Daoy (cell line): ENCODE measurements around the gene ASB18. TPM values are rescaled to one million over a fixed set of nuclear protein-coding genes. Genes with fewer than 3 reads are reported as not detected.
"Not testable (repeated sequence)": the region's sequence is repeated elsewhere in the genome, so short reads cannot be mapped to it uniquely, and the experiment has no call there.

Experiments
- DNase-seq: peaks from one replicate; pipeline ENCODE4 v3.0.0-alpha.2; 2015; ENCODE audit warnings: low read depth
- total RNA-seq: library from RNA; depleted of rRNA; stranded (reverse); fragments of >200 nt; shearing (Covaris generic); gene quantifications from 2 replicates; pipeline ENCODE4 v1.2.3, GENCODE V29; 2014; rRNA removed

The ASB18 gene, protein sequence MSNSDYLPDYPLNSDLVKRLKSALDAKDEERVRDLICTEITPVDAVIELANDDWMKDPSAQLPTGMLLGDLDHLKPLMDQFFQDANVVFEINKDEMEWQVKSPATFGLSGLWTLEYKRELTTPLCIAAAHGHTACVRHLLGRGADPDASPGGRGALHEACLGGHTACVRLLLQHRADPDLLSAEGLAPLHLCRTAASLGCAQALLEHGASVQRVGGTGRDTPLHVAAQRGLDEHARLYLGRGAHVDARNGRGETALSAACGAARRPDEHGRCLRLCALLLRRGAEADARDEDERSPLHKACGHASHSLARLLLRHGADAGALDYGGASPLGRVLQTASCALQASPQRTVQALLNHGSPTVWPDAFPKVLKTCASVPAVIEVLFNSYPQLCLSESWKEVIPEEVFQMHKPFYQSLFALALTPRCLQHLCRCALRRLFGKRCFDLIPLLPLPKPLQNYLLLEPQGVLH
- total RNA-seq, result not detected in 2 replicates

- no peak for DNase-seq
These were observed at the start of gene ASB18 for GRCh38 chr2:236264256-236264655. ASB18 (minus strand) TSS chr2:236264406; CDS start chr2:236264345, 61 bp downstream.

DNA sequence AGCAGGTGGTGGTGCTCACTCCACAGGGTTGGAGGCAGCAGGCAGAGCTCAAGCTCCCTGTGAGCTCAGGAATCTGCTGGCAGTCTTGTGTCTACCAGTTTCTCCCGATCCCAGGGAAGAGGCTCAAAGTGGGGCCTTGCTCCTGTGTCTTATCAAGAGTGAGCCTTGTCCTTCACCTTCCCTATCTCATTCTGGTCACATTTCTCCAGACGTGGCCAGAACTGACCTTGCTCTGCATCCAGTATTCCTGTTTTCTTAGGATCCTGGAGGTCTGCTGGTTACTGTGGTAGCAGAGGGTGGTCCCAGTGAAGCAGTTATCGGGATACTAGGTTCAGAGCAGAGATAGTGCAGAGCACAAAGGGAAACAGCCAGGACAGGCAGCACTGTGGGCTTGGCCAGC, 47.1 kb upstream of the ASB18 start:
- no peak for DNase-seq

DNA sequence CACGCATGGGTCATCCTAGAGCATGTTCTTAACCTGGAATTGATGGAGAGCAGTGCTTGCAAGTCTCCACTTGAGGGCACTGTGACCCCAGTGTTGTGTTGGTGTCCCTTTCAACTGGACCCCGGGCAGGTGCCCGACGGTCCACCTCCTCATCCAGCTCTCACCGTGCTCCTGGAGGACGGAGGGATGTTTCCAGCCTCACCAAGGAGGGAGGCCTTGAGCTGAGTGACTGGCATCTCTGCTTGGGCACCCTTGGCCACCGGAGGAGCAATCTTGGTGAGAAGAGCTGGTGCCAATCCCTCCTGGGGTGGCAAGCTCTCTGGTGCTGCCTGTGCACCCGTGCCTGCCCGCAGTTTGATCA, 45.4 kb upstream of the ASB18 start:
- DNase-seq, result peak; percentile 29

DNA sequence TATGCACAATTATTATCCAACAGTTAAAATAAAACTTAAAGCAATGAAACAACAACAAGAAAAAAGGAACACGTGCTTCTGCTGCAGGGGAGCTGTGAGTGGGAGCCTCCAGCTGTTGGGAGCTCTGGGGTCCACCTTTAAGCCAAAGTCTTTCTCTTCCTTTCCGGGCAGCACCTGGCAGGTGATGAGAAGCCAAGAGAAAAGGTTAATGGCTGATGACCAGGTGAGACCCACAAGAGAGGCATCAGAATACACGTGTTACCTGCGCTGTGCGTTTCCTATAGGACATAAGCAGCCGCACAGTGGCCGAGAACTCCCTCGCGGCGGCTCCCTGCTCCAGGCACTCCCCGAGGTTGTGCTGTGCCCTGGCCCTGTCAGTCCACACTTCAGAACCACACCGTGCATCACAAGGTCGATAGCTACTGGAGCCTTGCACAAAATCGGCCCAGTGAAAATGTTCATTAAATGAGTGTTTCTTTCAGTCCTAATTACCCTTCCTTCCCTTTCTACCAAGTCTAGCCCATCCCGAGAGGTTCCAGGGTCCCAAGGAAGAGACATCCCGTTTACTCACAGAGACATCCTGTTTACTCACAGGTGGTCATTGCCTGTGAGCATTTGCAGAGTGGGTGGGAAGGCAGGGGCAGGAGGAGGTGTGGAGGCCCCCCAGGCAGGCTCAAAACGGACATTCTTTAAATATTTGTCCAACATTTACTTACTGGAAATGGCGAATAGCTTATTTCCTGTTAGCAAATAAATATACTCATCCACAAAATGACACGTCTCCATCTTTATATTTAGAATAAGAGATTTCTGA, 44.9 kb upstream of the ASB18 start:
- no peak for DNase-seq

GRCh38 chr2:236307641-236308040, 43.4 kb upstream of the ASB18 start:
- DNase-seq, result no peak

DNA sequence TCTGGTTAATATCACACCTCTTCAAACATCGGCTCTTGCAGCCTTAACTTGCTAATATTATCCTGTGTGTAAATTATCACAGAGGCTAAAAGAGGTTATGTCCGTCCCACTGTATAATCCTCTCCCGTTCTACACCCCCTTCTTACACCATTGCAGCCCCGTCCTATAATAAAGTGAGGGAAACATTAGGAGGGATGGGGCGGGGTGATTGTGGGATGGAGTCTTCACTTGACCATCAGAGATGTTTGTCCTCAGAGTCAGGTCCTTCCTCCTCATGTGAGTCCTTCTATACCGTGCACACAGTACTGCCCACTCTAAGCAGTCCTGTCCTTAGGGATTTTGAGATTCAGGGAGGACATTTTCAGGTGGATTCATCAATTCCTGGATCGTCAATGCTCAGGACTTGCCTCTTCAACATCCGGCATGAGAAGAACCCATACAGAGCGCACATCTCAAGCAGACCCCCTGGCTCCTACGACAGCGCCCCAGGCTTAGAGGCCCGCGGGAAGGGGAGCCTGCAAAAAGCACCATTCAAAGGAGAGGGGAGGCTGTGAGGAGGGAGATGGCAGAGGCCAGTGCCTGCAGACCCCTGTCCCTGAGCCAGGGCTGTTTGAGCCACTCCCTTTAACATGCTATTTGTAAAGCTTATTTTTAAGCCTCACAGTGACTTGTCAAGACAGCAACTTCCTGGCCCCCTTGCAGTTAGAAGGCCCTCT, 42.8 kb upstream of the ASB18 start:
- no peak for DNase-seq

- no peak for DNase-seq
These were observed 41.9 kb upstream of the ASB18 start for GRCh38 chr2:236305964-236306605.

- no peak for DNase-seq
These were observed 41.3 kb upstream of the ASB18 start for GRCh38 chr2:236305531-236305930.

- no peak for DNase-seq
These were observed 39.7 kb upstream of the ASB18 start for GRCh38 chr2:236303935-236304334.

GRCh38 chr2:236302555-236302954, 38.3 kb upstream of the ASB18 start:
- no peak for DNase-seq

GRCh38 chr2:236298924-236299475, 34.8 kb upstream of the ASB18 start:
- DNase-seq, result no peak

- DNase-seq, result no peak
These were observed 31.3 kb upstream of the ASB18 start for GRCh38 chr2:236295481-236295880.

DNA sequence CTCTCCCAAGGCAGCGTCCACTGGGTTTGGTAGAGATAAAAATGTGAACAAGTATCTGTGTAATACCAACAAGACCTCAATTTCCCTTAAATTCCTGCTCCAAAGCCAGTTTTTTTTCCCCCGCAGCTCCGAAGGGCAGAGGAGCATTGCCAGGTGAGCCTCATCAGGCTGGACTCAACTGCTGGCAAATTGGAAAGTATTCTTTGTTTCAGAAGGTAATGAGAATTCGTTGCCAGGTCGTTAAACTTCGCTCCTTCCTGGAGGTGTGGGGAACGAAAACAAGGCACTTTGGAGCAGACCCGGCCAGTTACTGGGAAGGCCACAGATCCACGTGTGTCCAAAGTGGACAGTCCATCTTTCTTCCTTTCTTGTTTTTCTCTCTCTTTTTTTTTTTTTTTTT, 30.4 kb upstream of the ASB18 start:
- DNase-seq, result no peak

DNA sequence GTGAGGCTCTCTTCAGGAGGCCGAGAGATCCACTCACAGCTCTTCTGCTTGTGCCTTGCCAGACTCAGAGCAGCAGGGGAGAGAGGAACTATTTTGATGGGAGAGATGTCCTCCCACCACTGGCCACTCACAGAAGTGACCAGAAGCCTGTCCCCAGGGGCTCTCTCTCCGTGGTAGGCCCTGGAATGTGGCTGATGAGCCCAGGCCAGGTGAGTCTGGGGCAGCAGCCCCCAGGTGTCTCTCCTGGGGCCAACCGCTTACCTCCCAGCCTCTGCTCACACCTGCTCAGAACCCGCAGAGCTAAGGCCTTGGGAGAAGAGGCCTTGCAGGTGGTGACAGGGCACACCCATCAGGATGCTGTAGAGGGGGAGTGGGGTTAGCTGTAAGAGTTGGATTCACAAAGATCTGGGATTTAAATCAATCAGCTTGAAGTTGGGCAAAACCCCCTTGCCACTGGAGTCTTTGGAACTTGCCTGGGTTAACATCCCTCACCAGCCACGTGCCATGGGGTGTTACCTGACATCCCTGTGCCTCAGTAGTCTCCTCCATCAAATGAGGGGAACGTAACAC, 29.1 kb upstream of the ASB18 start:
- DNase-seq, result no peak

DNA sequence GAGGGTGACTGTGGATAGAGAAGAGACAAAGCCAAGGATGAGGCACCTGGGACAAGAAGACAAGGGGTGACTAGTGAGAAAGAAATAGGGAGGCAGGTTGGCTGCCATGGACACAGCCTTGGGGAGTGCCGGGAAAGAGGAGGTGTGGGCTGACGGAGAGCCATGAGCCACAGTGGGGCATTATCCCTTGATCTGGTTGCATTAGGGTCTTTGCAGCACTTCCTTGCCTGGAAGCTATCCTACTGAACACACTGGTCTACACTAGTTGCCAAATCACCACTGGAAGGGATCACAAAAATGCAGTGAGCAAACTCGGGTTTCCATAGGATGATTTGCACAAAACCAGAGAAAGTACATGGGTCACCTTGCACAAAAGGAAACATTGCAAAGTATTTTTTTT, 27.7 kb upstream of the ASB18 start:
- no peak for DNase-seq

DNA sequence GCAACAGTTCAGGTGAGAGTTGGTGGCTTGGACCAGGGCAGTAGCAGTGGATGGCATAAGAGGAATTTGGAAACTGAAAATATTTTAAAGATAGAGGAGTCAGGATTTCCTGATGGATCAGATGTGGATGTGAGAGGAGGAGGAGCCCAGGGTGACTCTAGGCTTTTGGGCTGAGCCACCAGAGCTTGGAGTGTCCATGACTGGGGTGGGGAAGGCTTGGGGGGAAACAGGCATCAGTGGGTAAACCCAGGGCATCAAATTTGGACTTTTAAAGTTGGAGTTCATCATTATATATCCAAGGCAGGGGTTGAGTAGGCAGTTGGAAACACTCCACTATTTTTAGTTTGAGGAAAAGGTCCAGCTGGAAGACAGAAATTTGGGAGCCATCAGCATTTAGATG, 27.3 kb upstream of the ASB18 start:
- no peak for DNase-seq

GRCh38 chr2:236290742-236291425, 26.7 kb upstream of the ASB18 start:
- no peak for DNase-seq

GRCh38 chr2:236289766-236290462, 25.7 kb upstream of the ASB18 start:
- DNase-seq, result no peak

DNA sequence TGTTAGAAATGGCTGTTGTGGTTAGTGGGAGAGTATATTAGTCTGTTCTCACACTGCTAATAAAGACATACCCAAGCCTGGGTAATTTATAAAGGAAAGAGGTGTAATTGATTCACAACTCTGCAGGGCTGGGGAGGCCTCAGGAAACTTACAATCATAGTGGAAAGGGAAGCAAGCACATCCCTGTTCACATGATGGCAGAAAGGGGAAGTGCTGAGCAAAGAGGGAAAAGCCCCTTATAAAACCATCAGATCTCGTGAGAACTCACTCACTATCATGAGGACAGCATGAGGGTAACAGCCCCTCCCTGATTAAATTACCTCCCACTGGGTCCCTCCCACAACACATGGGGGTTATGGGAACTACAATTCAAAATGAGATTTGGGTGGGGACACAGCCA, 24.2 kb upstream of the ASB18 start:
- DNase-seq, result not testable (repeated sequence)

DNA sequence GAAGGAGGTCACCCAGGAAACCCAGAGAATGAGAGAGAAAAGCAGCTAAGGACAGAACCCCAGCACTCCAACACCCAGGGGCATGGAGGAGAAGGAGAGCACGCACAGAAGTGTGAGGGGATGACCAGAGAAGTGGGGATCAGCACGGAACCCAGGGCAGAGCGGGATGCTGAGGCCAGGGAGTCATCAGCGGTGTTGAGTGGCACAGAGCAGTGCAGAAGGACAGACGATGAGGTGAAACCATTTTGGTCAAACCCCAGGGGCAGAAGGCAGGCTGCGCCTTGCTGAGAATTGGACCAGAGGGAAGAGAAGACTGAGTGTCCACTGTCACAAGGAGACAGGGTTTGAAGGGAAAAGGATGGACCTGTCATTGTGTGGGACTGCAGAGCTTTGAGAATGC, 23.4 kb upstream of the ASB18 start:
- DNase-seq, result no peak
